Left ventricle myocardium inferior (tissue), 1 donor: ENCODE measurements around the gene HEXIM2. TPM values are rescaled to one million over a fixed set of nuclear protein-coding genes. Genes with fewer than 3 reads are reported as not detected.
"Not testable (repeated sequence)": the region's sequence is repeated elsewhere in the genome, so short reads cannot be mapped to it uniquely, and the experiment has no call there.

Source experiments
- DNase-seq: peaks from one replicate; pipeline ENCODE4 v3.0.0-alpha.2; 2020
- H3K27ac ChIP-seq: fragments of 200-600 bp; replicated peaks from 2 replicates; pipeline ENCODE4 v1.8.0; 2021
- H3K27me3 ChIP-seq: fragments of 200-600 bp; 2 replicates; pipeline ENCODE4 v1.8.0; 2021; ENCODE audit warnings: low read depth
- H3K36me3 ChIP-seq: fragments of 200-600 bp; 2 replicates; pipeline ENCODE4 v1.8.0; 2021
- H3K4me1 ChIP-seq: fragments of 200-600 bp; 2 replicates; pipeline ENCODE4 v1.8.0; 2021
- H3K4me3 ChIP-seq: fragments of 200-600 bp; 2 replicates; pipeline ENCODE4 v1.8.0; 2021; ENCODE audit warnings: mild to moderate bottlenecking, moderate library complexity
- H3K9me3 ChIP-seq: fragments of 200-600 bp; replicated peaks from 2 replicates; pipeline ENCODE4 v1.8.0; 2021
- CTCF ChIP-seq: fragments of 200-600 bp; IDR thresholded peaks from 2 replicates; pipeline ENCODE4 v1.8.0; 2021; ENCODE audit warnings: antibody characterized with exemption, mild to moderate bottlenecking, borderline replicate concordance
- intact Hi-C: fragments of 100-400 bp; cut with micrococcal nuclease; formaldehyde crosslinking; loops from one replicate; pipeline ENCODE4 v1.11.0; 2022
- total RNA-seq: library from RNA; stranded (reverse); fragmentation: NEBNext Ultra II Directional; extraction: Animal tissue kit (Norgen Biotek cat#: 25700); gene quantifications from one replicate; pipeline ENCODE4 v1.2.1, GENCODE V29; 2021
- donor health status: DM: no; HTN: yes; CAD: no; lungs with severe emphysema.

Gene HEXIM2
- total RNA-seq, 1 donor from 2014 or later, result 7.0 TPM

GRCh38 chr17:45197108-45197507 is 35.4 kb downstream of the HEXIM2 start:
- no peak overlapping the region for H3K4me3 ChIP-seq
- TF ChIP-seq CTCF, result no peak
- peaks cover 21% of the 10 kb centered on the region for H3K4me1 ChIP-seq
- H3K36me3 ChIP-seq, result no peaks in the 10 kb centered on the region
- H3K9me3 ChIP-seq, result no peaks in the 10 kb centered on the region
- DNase-seq, result no peak
- peak overlapping the region; percentile 24 for H3K27ac ChIP-seq
- intact Hi-C loops, result loop anchor here (5.0 kb wide), 1 partner anchor 60 kb away; the partner anchor contains the start of gene ACBD4
- H3K27me3 ChIP-seq, result no peaks in the 10 kb centered on the region

- Histone ChIP-seq H3K27me3 (no peaks in the 10 kb centered on the region), H3K27ac (peak overlapping the region; percentile 76), H3K4me3 (peak overlapping the region; percentile 19), H3K36me3 (no peaks in the 10 kb centered on the region), H3K4me1 (peaks cover 21% of the 10 kb centered on the region), H3K9me3 (no peaks in the 10 kb centered on the region)
- peak; percentile 99 for TF ChIP-seq CTCF
- intact Hi-C loops, result loop anchor here (5.0 kb wide), 1 partner anchor 60 kb away; the partner anchor contains the start of gene ACBD4
- peak; percentile 93 for DNase-seq
Measured at GRCh38 chr17:45197555-45198334, 36.1 kb downstream of the HEXIM2 start.

DNA sequence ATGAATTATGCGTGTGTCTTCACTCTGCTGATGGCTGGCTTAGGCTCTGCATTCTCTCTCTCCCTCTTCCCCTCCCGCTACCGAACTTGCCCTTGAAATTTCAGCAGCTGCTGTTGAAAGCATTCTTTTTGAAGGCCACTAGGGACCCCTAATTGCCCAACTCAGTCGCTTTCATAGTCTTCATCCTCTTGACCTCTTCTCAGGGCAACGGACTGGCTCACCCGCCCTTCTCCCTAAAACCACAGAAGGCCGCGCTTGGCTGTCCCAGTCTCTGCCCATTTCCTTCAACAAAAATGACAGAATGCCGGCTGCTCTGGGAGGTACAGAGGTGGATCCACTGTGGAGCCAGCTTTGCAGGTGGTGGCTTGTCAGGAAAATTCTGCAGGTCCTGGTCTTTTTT is 39.0 kb downstream of the HEXIM2 start:
- no peak for TF ChIP-seq CTCF
- intact Hi-C loops, result no loop called here
- DNase-seq, result peak; percentile 55

GRCh38 chr17:45201457-45201856 is 39.8 kb downstream of the HEXIM2 start:
- DNase-seq, result no peak
- H3K9me3 ChIP-seq, result no peaks in the 10 kb centered on the region
- no peaks in the 10 kb centered on the region for H3K36me3 ChIP-seq
- no peak for TF ChIP-seq CTCF
- H3K4me3 ChIP-seq, result no peak overlapping the region
- H3K27me3 ChIP-seq, result no peaks in the 10 kb centered on the region
- peaks cover 21% of the 10 kb centered on the region for H3K4me1 ChIP-seq
- intact Hi-C loops, result no loop called here
- peak overlapping the region; percentile 76 for H3K27ac ChIP-seq

More for the DNA sequence above, 39.0 kb downstream of the HEXIM2 start:
- Histone ChIP-seq H3K36me3 (no peaks in the 10 kb centered on the region), H3K27ac (peak overlapping the region; percentile 76), H3K27me3 (no peaks in the 10 kb centered on the region), H3K9me3 (no peaks in the 10 kb centered on the region), H3K4me3 (no peak overlapping the region), H3K4me1 (peaks cover 21% of the 10 kb centered on the region)

GRCh38 chr17:45201880-45202279 is 40.2 kb downstream of the HEXIM2 start:
- peak; percentile 36 for DNase-seq
- H3K4me1 ChIP-seq, result peaks cover 21% of the 10 kb centered on the region
- intact Hi-C loops, result not testable (repeated sequence)

More at GRCh38 chr17:45201880-45202279, 40.2 kb downstream of the HEXIM2 start:
- H3K27me3 ChIP-seq, H3K9me3 ChIP-seq, H3K36me3 ChIP-seq, H3K4me3 ChIP-seq: not testable (repeated sequence)
- H3K27ac ChIP-seq, result peak overlapping the region; percentile 76
